HEK293T (cell line): Measurements from ENCODE around the gene ECM2.

ENCODE experiments used
- CTCF ChIA-PET: fragments of 350-600 bp; formaldehyde crosslinking; extraction: SDS; loops from one replicate; lab custom pipeline; 2021; ENCODE audit warnings: antibody characterized with exemption, inconsistent platforms; lab: Yijun Ruan, JAX
- POLR2A ChIA-PET: fragments of 350-600 bp; formaldehyde crosslinking; extraction: SDS; loops from one replicate; lab custom pipeline; 2020; ENCODE audit warnings: antibody characterized with exemption, inconsistent platforms; lab: Yijun Ruan, JAX
- DNase-seq: peaks from one replicate; pipeline ENCODE4 v3.0.0; 2012; ENCODE audit warnings: mixed read lengths; ENCODE audit errors: extremely low spot score
- ARNT ChIP-seq: fragments of 450-650 bp; IDR thresholded peaks from 2 replicates; pipeline ENCODE4 v1.6.1; 2017; ENCODE audit warnings: mild to moderate bottlenecking
- BHLHE40 ChIP-seq: fragments of 450-650 bp; IDR thresholded peaks from 2 replicates; pipeline ENCODE4 v1.6.1; 2016; ENCODE audit warnings: mild to moderate bottlenecking, moderate library complexity, borderline replicate concordance
- CTBP1 ChIP-seq: fragments of 450-650 bp; IDR thresholded peaks from 2 replicates; pipeline ENCODE4 v1.6.1; 2016; ENCODE audit warnings: borderline replicate concordance
- ELF4 ChIP-seq: fragments of 450-650 bp; IDR thresholded peaks from 2 replicates; pipeline ENCODE4 v1.6.1; 2017; ENCODE audit warnings: antibody characterized with exemption
- FOXA1 ChIP-seq: fragments of 450-650 bp; IDR thresholded peaks from 2 replicates; pipeline ENCODE4 v1.6.1; 2016; ENCODE audit warnings: mild to moderate bottlenecking
- FOXK2 ChIP-seq: fragments of 450-650 bp; IDR thresholded peaks from 2 replicates; pipeline ENCODE4 v1.6.1; 2016; ENCODE audit warnings: mild to moderate bottlenecking
- FOXM1 ChIP-seq: fragments of 450-650 bp; IDR thresholded peaks from 2 replicates; pipeline ENCODE4 v1.6.1; 2017; ENCODE audit warnings: mild to moderate bottlenecking, borderline replicate concordance
- HDGF ChIP-seq: fragments of 450-650 bp; IDR thresholded peaks from 2 replicates; pipeline ENCODE4 v1.6.1; 2017; ENCODE audit warnings: antibody characterized with exemption, borderline replicate concordance
- L3MBTL2 ChIP-seq: fragments of 450-650 bp; conservative IDR thresholded peaks from 2 replicates; pipeline ENCODE4 v1.6.1; 2016; ENCODE audit warnings: mild to moderate bottlenecking
- LEF1 ChIP-seq: fragments of 450-650 bp; IDR thresholded peaks from 2 replicates; pipeline ENCODE4 v1.6.1; 2017; ENCODE audit warnings: mild to moderate bottlenecking, borderline replicate concordance
- NFRKB ChIP-seq: fragments of 450-650 bp; IDR thresholded peaks from 2 replicates; pipeline ENCODE4 v1.6.1; 2016; ENCODE audit warnings: mild to moderate bottlenecking, moderate library complexity
- PKNOX1 ChIP-seq: fragments of 450-650 bp; IDR thresholded peaks from 2 replicates; pipeline ENCODE4 v1.6.1; 2016
- SP1 ChIP-seq: fragments of 450-650 bp; IDR thresholded peaks from 2 replicates; pipeline ENCODE4 v1.6.1; 2017
- SUZ12 ChIP-seq: fragments of 450-650 bp; IDR thresholded peaks from 2 replicates; pipeline ENCODE4 v1.6.1; 2016; ENCODE audit warnings: mild to moderate bottlenecking
- TARDBP ChIP-seq: fragments of 450-650 bp; IDR thresholded peaks from 2 replicates; pipeline ENCODE4 v1.6.1; 2016
- ZNF384 ChIP-seq: fragments of 450-650 bp; IDR thresholded peaks from 2 replicates; pipeline ENCODE4 v1.6.1; 2016

ECM2 gene

GRCh38 chr9:92516521-92516920 lies 19.3 kb downstream of the ECM2 start:
- DNase-seq, result no peak
- TF ChIP-seq CTBP1 (no peak), FOXM1 (no peak), ZNF384 (no peak)
- ChIA-PET CTCF (no interaction called here), POLR2A (no interaction called here)

GRCh38 chr9:92514635-92515034 lies 21.2 kb downstream of the ECM2 start:
- POLR2A ChIA-PET, result no interaction called here
- DNase-seq, result no peak
- CTCF ChIA-PET, result no interaction called here
- TF ChIP-seq HDGF (no peak), FOXM1 (no peak), FOXK2 (no peak), CTBP1 (no peak), ELF4 (no peak), ARNT (no peak), LEF1 (no peak), PKNOX1 (no peak), SUZ12 (no peak), TARDBP (no peak), FOXA1 (no peak), ZNF384 (no peak), L3MBTL2 (no peak), BHLHE40 (no peak), SP1 (no peak), NFRKB (no peak)

- TF ChIP-seq FOXM1 (no peak), NFRKB (no peak), LEF1 (no peak), BHLHE40 (no peak), SUZ12 (no peak), ELF4 (no peak), ZNF384 (no peak), L3MBTL2 (no peak), FOXK2 (no peak), TARDBP (no peak), HDGF (no peak), CTBP1 (no peak), ARNT (no peak), FOXA1 (no peak), PKNOX1 (no peak), SP1 (no peak)
- DNase-seq, result no peak
- ChIA-PET CTCF (no interaction called here), POLR2A (no interaction called here)
These were observed 22.4 kb downstream of the ECM2 start for GRCh38 chr9:92513349-92513748.

- TF ChIP-seq FOXA1, result no peak
- TF ChIP-seq CTBP1, result no peak
- TF ChIP-seq PKNOX1, result no peak
- TF ChIP-seq L3MBTL2, result no peak
- TF ChIP-seq HDGF, result no peak
- no peak for TF ChIP-seq FOXM1
- CTCF ChIA-PET, result no interaction called here
- POLR2A ChIA-PET, result no interaction called here
- DNase-seq, result no peak
These were observed 23.2 kb downstream of the ECM2 start for GRCh38 chr9:92512622-92513021.

- TF ChIP-seq LEF1 (no peak), NFRKB (no peak), ELF4 (no peak), PKNOX1 (no peak), FOXA1 (no peak), FOXK2 (no peak), BHLHE40 (no peak), SUZ12 (no peak), TARDBP (no peak), L3MBTL2 (no peak), CTBP1 (no peak), ZNF384 (no peak), ARNT (no peak), SP1 (no peak), HDGF (no peak), FOXM1 (no peak)
- no peak for DNase-seq
- CTCF ChIA-PET, result no interaction called here
- POLR2A ChIA-PET, result no interaction called here
These were observed 25.0 kb downstream of the ECM2 start for GRCh38 chr9:92510747-92511146.

- TF ChIP-seq ARNT, result no peak
- no peak for TF ChIP-seq LEF1
- no peak for TF ChIP-seq FOXM1
- TF ChIP-seq ZNF384, result no peak
- no peak for TF ChIP-seq SUZ12
- no peak for TF ChIP-seq NFRKB
- TF ChIP-seq FOXA1, result no peak
- TF ChIP-seq L3MBTL2, result no peak
- TF ChIP-seq TARDBP, result no peak
- no peak for TF ChIP-seq ELF4
- TF ChIP-seq BHLHE40, result no peak
- no peak for TF ChIP-seq PKNOX1
- no peak for TF ChIP-seq HDGF
- no peak for TF ChIP-seq FOXK2
- TF ChIP-seq CTBP1, result no peak
- no peak for TF ChIP-seq SP1
- CTCF ChIA-PET, result no interaction called here
These were observed 26.7 kb downstream of the ECM2 start for GRCh38 chr9:92509050-92509449.

More at GRCh38 chr9:92509050-92509449, 26.7 kb downstream of the ECM2 start:
- POLR2A ChIA-PET, result no interaction called here
- DNase-seq, result no peak
